Progenitor cell of endocrine pancreas (in vitro differentiated cells): Measurements from ENCODE around the gene CAMK1D. TPM values are rescaled to one million over a fixed set of nuclear protein-coding genes. Genes with fewer than 3 reads are reported as not detected.

Experiments used
- DNase-seq: peaks from one replicate; pipeline ENCODE4 v3.0.0; 2021; ENCODE audit warnings: low spot score; ENCODE audit not compliant: unreplicated experiment
- H3K27ac Mint-ChIP-seq: 2 replicates; pipeline ENCODE4 v1.8.0; 2021; ENCODE audit warnings: mild to moderate bottlenecking, moderate library complexity, mixed read lengths
- H3K27me3 Mint-ChIP-seq: 2 replicates; pipeline ENCODE4 v1.8.0; 2021; ENCODE audit warnings: mixed read lengths
- H3K36me3 Mint-ChIP-seq: 2 replicates; pipeline ENCODE4 v1.8.0; 2022; ENCODE audit warnings: mixed read lengths; ENCODE audit not compliant: insufficient read depth
- H3K4me1 Mint-ChIP-seq: 2 replicates; pipeline ENCODE4 v1.8.0; 2021; ENCODE audit warnings: low read depth, mixed read lengths
- H3K4me3 Mint-ChIP-seq: 2 replicates; pipeline ENCODE4 v1.8.0; 2021; ENCODE audit warnings: low read depth, mild to moderate bottlenecking, moderate library complexity, mixed read lengths
- H3K9me3 Mint-ChIP-seq: 2 replicates; pipeline ENCODE4 v1.8.0; 2021; ENCODE audit warnings: low read depth, mixed read lengths
- CTCF ChIP-seq: fragments of 200-600 bp; sonication (generic); IDR thresholded peaks from one replicate; pipeline ENCODE4 v1.5.0; 2021; ENCODE audit warnings: antibody characterized with exemption, mild to moderate bottlenecking; ENCODE audit not compliant: unreplicated experiment
- total RNA-seq: library from RNA; stranded (reverse); gene quantifications from 2 replicates; pipeline ENCODE4 v1.2.1, GENCODE V29; 2021

Gene CAMK1D
- total RNA-seq, 1 donor from 2014 or later: 10.8 TPM

- no peak for TF ChIP-seq CTCF
- DNase-seq: no peak
- H3K4me3 Mint-ChIP-seq: no peak overlapping the region
- H3K27me3 Mint-ChIP-seq: no peaks in the 10 kb centered on the region
- H3K27ac Mint-ChIP-seq: no peak overlapping the region
- no peaks in the 10 kb centered on the region for H3K36me3 Mint-ChIP-seq
- peaks cover 8% of the 10 kb centered on the region for H3K4me1 Mint-ChIP-seq
- no peaks in the 10 kb centered on the region for H3K9me3 Mint-ChIP-seq
These were observed 348.4 kb downstream of the CAMK1D start for GRCh38 chr10:12697764-12698163.

GRCh38 chr10:12699258-12699700 is 349.9 kb downstream of the CAMK1D start:
- TF ChIP-seq CTCF: no peak
- Mint-ChIP-seq H3K4me1 (peaks cover 8% of the 10 kb centered on the region), H3K9me3 (no peaks in the 10 kb centered on the region), H3K4me3 (no peak overlapping the region), H3K36me3 (no peaks in the 10 kb centered on the region), H3K27me3 (no peaks in the 10 kb centered on the region), H3K27ac (no peak overlapping the region)
- no peak for DNase-seq

- Mint-ChIP-seq H3K4me3 (no peak overlapping the region), H3K27me3 (no peaks in the 10 kb centered on the region), H3K36me3 (no peaks in the 10 kb centered on the region), H3K4me1 (peaks cover 8% of the 10 kb centered on the region), H3K27ac (no peak overlapping the region), H3K9me3 (no peaks in the 10 kb centered on the region)
- no peak for DNase-seq
- TF ChIP-seq CTCF: no peak
These were observed 350.6 kb downstream of the CAMK1D start for GRCh38 chr10:12699781-12700556.

GRCh38 chr10:12700557-12700874 is 351.2 kb downstream of the CAMK1D start:
- DNase-seq: no peak
- Mint-ChIP-seq H3K4me1 (peaks cover 8% of the 10 kb centered on the region), H3K27ac (no peak overlapping the region), H3K36me3 (no peaks in the 10 kb centered on the region), H3K9me3 (no peaks in the 10 kb centered on the region), H3K4me3 (no peak overlapping the region), H3K27me3 (no peaks in the 10 kb centered on the region)
- TF ChIP-seq CTCF: no peak

GRCh38 chr10:12701696-12702095 is 352.3 kb downstream of the CAMK1D start:
- peaks cover 8% of the 10 kb centered on the region for H3K4me1 Mint-ChIP-seq
- no peaks in the 10 kb centered on the region for H3K36me3 Mint-ChIP-seq
- no peaks in the 10 kb centered on the region for H3K27me3 Mint-ChIP-seq
- H3K27ac Mint-ChIP-seq: no peak overlapping the region
- no peak for DNase-seq
- H3K4me3 Mint-ChIP-seq: no peak overlapping the region
- TF ChIP-seq CTCF: no peak
- no peaks in the 10 kb centered on the region for H3K9me3 Mint-ChIP-seq
